HG03469 (cell line): ENCODE measurements around the gene GPX5.

Source experiments
- ATAC-seq: cut with Tn5 transposase; IDR thresholded peaks from one replicate; pipeline ENCODE4 v1.9.1; 2021; ENCODE audit warnings: mild to moderate bottlenecking, moderate library complexity, moderate number of reproducible peaks; ENCODE audit not compliant: unreplicated experiment

GPX5 gene

GRCh38 chr6:28553986-28554881 is 28.6 kb downstream of the GPX5 start:
- ATAC-seq: no peak

- ATAC-seq: no peak
Measured at GRCh38 chr6:28555136-28555535, 29.5 kb downstream of the GPX5 start.

GRCh38 chr6:28558629-28559028 is 32.9 kb downstream of the GPX5 start:
- no peak for ATAC-seq

- ATAC-seq: no peak
Measured at GRCh38 chr6:28563430-28564095, 37.9 kb downstream of the GPX5 start.

- ATAC-seq: no peak
Measured at GRCh38 chr6:28565823-28566526, 40.3 kb downstream of the GPX5 start.

GRCh38 chr6:28566527-28567252 is 41.0 kb downstream of the GPX5 start:
- no peak for ATAC-seq

GRCh38 chr6:28567506-28567905 is 41.8 kb downstream of the GPX5 start:
- no peak for ATAC-seq

- ATAC-seq: no peak
Measured at GRCh38 chr6:28568515-28569108, 42.9 kb downstream of the GPX5 start.

- no peak for ATAC-seq
Measured at GRCh38 chr6:28569748-28570147, 44.1 kb downstream of the GPX5 start.

GRCh38 chr6:28580475-28580874 is 54.8 kb downstream of the GPX5 start:
- ATAC-seq: no peak

- no peak for ATAC-seq
Measured at GRCh38 chr6:28583463-28583862, 57.8 kb downstream of the GPX5 start.
